ENCODE measurements around the gene CDH13.

- no peak for TF ChIP-seq CTCF (IDR thresholded peaks at IDR 0.05; ENCODE audit: borderline replicate concordance, extremely low read depth, low read length, poor library complexity, severe bottlenecking)
- no peak for TF ChIP-seq EZH2 (IDR thresholded peaks at IDR 0.05; ENCODE audit: borderline replicate concordance, low read depth, low read length, severe bottlenecking)
Observed at GRCh38 chr16:83746611-83747010, 1119.8 kb downstream of the CDH13 start.
